SK-N-SH treated with all-trans-retinoic acid at 6 μM for 48 hours (cell line): ENCODE data around the gene GRAPL.
"Not testable (repeated sequence)": the region's sequence is repeated elsewhere in the genome, so short reads cannot be mapped to it uniquely, and the experiment has no call there.

Experiments
- ATAC-seq: fragments of 200-7000 bp; cut with Tn5 transposase; 3 replicates; pipeline ENCODE4 v1.9.1; 2020; ENCODE audit warnings: mild to moderate bottlenecking, moderate library complexity
- CREB5 ChIP-seq: fragments of 250-450 bp; sonication (Bioruptor Pico); IDR thresholded peaks from 2 replicates; pipeline ENCODE4 v1.5.1; 2020; ENCODE audit warnings: low read depth, mild to moderate bottlenecking, moderate library complexity
- CSRNP3 ChIP-seq: fragments of 250-450 bp; sonication (Bioruptor Pico); IDR thresholded peaks from 2 replicates; pipeline ENCODE4 v1.5.1; 2021; ENCODE audit warnings: mild to moderate bottlenecking, moderate library complexity
- ESRRG ChIP-seq: fragments of 250-450 bp; sonication (Bioruptor Pico); IDR thresholded peaks from 2 replicates; pipeline ENCODE4 v1.6.1; 2021; ENCODE audit warnings: mild to moderate bottlenecking
- GLIS3 ChIP-seq: fragments of 250-450 bp; sonication (Bioruptor Pico); IDR thresholded peaks from 2 replicates; pipeline ENCODE4 v1.5.0; 2020; ENCODE audit warnings: mild to moderate bottlenecking, moderate library complexity
- POU6F1 ChIP-seq: fragments of 250-450 bp; sonication (Bioruptor Pico); IDR thresholded peaks from 2 replicates; pipeline ENCODE4 v1.8.0; 2021; ENCODE audit warnings: low read depth, mild to moderate bottlenecking, moderate library complexity, borderline replicate concordance
- PPARA ChIP-seq: fragments of 250-450 bp; sonication (Bioruptor Pico); IDR thresholded peaks from 2 replicates; pipeline ENCODE4 v1.5.0; 2020; ENCODE audit warnings: mild to moderate bottlenecking, borderline replicate concordance
- RARB ChIP-seq: fragments of 250-450 bp; sonication (Bioruptor Pico); IDR thresholded peaks from 2 replicates; pipeline ENCODE4 v1.8.0; 2021; ENCODE audit warnings: mild to moderate bottlenecking, moderate library complexity
- TCF4 ChIP-seq: fragments of 250-450 bp; sonication (Bioruptor Pico); IDR thresholded peaks from 2 replicates; pipeline ENCODE4 v1.8.0; 2021; ENCODE audit warnings: mild to moderate bottlenecking, moderate library complexity, borderline replicate concordance
- TOX ChIP-seq: fragments of 250-450 bp; sonication (Bioruptor Pico); IDR thresholded peaks from 2 replicates; pipeline ENCODE4 v1.8.0; 2021; ENCODE audit warnings: mild to moderate bottlenecking, moderate library complexity, borderline replicate concordance
- ZC3H10 ChIP-seq: fragments of 250-450 bp; sonication (Bioruptor Pico); IDR thresholded peaks from 2 replicates; pipeline ENCODE4 v1.5.1; 2021; ENCODE audit warnings: mild to moderate bottlenecking, moderate library complexity
- ZFP30 ChIP-seq: fragments of 450-650 bp; formaldehyde crosslinking; IDR thresholded peaks from 2 replicates; pipeline ENCODE4 v1.5.0; 2022; ENCODE audit warnings: mild to moderate bottlenecking, moderate library complexity
- ZNF565 ChIP-seq: fragments of 450-650 bp; formaldehyde crosslinking; conservative IDR thresholded peaks from 2 replicates; pipeline ENCODE4 v1.5.0; 2020; ENCODE audit warnings: low read depth, mild to moderate bottlenecking, moderate library complexity
- ZNF70 ChIP-seq: fragments of 450-650 bp; formaldehyde crosslinking; IDR thresholded peaks from 2 replicates; pipeline ENCODE4 v1.5.0; 2020; ENCODE audit warnings: mild to moderate bottlenecking, moderate library complexity
- ZNF8 ChIP-seq: fragments of 450-650 bp; formaldehyde crosslinking; IDR thresholded peaks from 2 replicates; pipeline ENCODE4 v1.5.0; 2020; ENCODE audit warnings: mild to moderate bottlenecking, moderate library complexity

Gene GRAPL

GRCh38 chr17:19127148-19127980 lies at the start of gene GRAPL:
TSS of gene GRAPL (plus strand) at chr17:19127589. CDS start at chr17:19127620, 31 bp downstream.
- ATAC-seq: not testable (repeated sequence)

- ATAC-seq: peak; percentile 64
Measured at GRCh38 chr17:19088804-19089685, 38.3 kb upstream of the GRAPL start.

- ATAC-seq: not testable (repeated sequence)
Measured at GRCh38 chr17:19090058-19090772, 37.2 kb upstream of the GRAPL start.

GRCh38 chr17:19092737-19093683 lies 34.4 kb upstream of the GRAPL start:
- peak; percentile 89 for ATAC-seq

GRCh38 chr17:19093684-19094438 lies 33.5 kb upstream of the GRAPL start:
- not testable (repeated sequence) for ATAC-seq

- ATAC-seq: not testable (repeated sequence)
Measured at GRCh38 chr17:19108517-19108916, 18.9 kb upstream of the GRAPL start.

GRCh38 chr17:19110189-19111097 lies 16.9 kb upstream of the GRAPL start:
- peak; percentile 48 for ATAC-seq

- ATAC-seq: peak; percentile 90
Measured at GRCh38 chr17:19111111-19111711, 16.2 kb upstream of the GRAPL start.

GRCh38 chr17:19111801-19112458 lies 15.5 kb upstream of the GRAPL start:
- peak; percentile 87 for ATAC-seq
- TF ChIP-seq TCF4 (CRISPR knock-in tag): peak; percentile 78
- TF ChIP-seq CREB5 (CRISPR knock-in tag): peak; percentile 98
- peak; percentile 99 for TF ChIP-seq RARB
- peak; percentile 93 for TF ChIP-seq ZNF70 (CRISPR knock-in tag)
- TF ChIP-seq POU6F1 (CRISPR knock-in tag): peak; percentile 96; the same call in 1 of the 2 replicates
- peak; percentile 87 for TF ChIP-seq ZNF8 (CRISPR knock-in tag)
- peak; percentile 99 for TF ChIP-seq TOX (CRISPR knock-in tag)
- TF ChIP-seq ESRRG (CRISPR knock-in tag): peak; percentile 98
- TF ChIP-seq GLIS3 (CRISPR knock-in tag): peak; percentile 99
- peak; percentile 99 for TF ChIP-seq ZC3H10 (CRISPR knock-in tag)
- peak; percentile 86 for TF ChIP-seq ZFP30 (CRISPR knock-in tag)
- TF ChIP-seq PPARA (CRISPR knock-in tag): 0 out of 2 replicates have a peak, but pooled peaks have one; percentile 76
- peak; percentile 89 for TF ChIP-seq ZNF565 (CRISPR knock-in tag)
- peak; percentile 99 for TF ChIP-seq CSRNP3 (CRISPR knock-in tag)
